HG03025 (cell line): Measurements from ENCODE around the gene POLDIP2.

Source experiments
- ATAC-seq: cut with Tn5 transposase; IDR thresholded peaks from one replicate; pipeline ENCODE4 v1.9.1; 2021; ENCODE audit warnings: mild to moderate bottlenecking, moderate library complexity; ENCODE audit not compliant: unreplicated experiment, low FRiP score

POLDIP2 gene

GRCh38 chr17:28390563-28390962, 33.2 kb upstream of the POLDIP2 start:
- ATAC-seq = no peak

DNA sequence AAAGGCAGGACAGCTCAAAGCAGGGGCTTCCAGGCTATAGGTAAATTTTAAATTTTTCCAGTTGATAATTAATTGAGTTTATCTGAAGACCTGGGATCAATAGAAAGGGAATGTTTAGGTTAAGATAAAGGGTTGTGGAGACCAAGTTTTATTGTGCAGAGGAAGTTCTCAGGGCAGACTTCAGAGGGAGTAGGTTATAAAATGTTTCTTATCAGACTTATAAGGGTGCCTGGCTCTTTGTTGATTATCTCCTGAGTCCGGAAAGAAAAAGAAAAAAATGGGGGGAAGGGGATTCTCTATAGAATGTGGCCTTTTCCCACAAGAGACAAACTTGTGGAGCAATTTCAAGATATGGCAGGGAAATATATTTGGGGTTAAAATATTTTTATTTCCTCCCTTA, 32.8 kb upstream of the POLDIP2 start:
- ATAC-seq = no peak

- ATAC-seq = no peak
Measured at GRCh38 chr17:28388106-28388505, 30.8 kb upstream of the POLDIP2 start.

- ATAC-seq = no peak
Measured at GRCh38 chr17:28386391-28386790, 29.1 kb upstream of the POLDIP2 start.

DNA sequence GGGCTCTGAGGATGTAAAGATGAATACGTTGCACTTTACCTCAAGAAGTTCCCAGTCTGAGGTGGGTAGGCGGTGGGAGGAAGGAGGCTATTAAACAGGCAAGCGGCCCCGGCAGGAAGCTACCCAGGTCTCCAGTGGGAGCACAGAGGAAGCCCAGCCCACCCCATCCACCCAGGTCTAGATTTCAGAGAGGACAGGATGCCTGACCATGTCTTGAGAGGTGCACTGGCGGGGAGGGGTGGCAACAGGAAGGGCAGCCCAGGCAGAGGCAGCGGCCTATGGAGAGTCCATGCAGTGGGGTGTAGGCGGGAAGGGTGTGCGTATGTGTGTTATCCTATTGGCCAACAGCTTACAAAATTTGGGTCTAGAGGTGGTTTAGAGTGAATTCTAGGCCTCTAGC, 28.1 kb upstream of the POLDIP2 start:
- ATAC-seq = no peak

GRCh38 chr17:28385037-28385400, 27.7 kb upstream of the POLDIP2 start:
- no peak for ATAC-seq

- ATAC-seq = no peak
Measured at GRCh38 chr17:28384281-28385036, 27.1 kb upstream of the POLDIP2 start.

DNA sequence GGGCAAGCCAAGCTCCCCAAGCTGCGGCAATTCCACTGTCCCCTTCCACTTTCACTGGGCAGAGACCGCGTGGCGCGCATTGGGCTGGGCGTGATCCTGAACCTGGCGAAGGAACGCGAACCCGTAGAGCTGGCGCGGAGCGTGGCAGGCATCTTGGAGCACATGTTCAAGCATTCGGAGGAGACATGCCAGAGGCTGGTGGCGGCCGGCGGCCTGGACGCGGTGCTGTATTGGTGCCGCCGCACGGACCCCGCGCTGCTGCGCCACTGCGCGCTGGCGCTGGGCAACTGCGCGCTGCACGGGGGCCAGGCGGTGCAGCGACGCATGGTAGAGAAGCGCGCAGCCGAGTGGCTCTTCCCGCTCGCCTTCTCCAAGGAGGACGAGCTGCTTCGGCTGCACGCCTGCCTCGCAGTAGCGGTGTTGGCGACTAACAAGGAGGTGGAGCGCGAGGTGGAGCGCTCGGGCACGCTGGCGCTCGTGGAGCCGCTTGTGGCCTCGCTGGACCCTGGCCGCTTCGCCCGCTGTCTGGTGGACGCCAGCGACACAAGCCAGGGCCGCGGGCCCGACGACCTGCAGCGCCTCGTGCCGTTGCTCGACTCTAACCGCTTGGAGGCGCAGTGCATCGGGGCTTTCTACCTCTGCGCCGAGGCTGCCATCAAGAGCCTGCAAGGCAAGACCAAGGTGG, 24.0 kb upstream of the POLDIP2 start:
- ATAC-seq = no peak

DNA sequence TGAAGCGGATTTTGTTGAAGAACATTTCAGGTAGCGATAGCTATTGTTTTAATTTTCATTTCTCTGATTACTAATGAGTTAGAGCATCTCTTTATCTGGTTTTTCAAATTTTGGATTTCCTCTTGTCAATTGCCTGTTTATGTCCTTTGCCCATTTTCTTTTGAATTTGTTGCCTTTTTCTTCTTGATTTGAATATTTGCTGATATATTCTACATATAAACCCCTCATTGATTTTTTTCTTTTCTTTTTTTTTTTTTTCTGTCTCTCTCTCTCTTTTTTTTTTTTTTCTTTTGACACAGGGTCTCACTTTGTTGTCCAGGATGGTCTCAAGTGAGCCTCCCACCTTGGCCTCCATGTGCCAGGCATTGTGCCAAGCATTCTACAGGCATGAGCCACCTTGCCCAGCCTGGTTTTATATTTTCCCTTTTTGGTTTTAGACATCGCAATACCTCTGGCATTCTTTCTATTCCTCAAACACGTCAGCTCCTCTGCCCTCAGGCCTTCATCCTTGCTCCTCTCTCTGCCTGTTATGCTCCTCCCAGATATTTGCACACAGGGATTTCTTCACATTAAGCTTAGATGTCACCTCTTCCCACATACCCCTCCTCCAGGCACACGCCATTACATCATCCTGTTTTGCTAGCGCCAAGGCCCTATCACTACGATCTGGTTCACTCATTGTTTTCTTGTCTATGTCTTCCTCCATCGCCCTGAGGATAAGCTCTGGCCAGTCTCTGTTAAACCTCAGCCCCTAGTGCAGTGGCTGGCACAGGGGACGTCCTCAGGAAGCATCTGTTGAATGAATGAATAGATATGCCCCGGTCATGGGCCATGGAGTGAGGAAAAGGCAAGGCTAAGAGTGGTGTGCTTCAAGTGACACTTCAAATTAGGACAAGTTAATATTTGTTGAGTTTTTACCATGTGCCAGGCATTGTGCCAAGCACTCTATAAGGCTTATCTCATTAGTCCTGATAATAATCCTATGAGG, 22.8 kb upstream of the POLDIP2 start:
- ATAC-seq = no peak

- no peak for ATAC-seq
Measured at GRCh38 chr17:28372945-28373274, 15.6 kb upstream of the POLDIP2 start.

- ATAC-seq = peak; percentile 10
Measured at GRCh38 chr17:28372203-28372944, 15.0 kb upstream of the POLDIP2 start.

DNA sequence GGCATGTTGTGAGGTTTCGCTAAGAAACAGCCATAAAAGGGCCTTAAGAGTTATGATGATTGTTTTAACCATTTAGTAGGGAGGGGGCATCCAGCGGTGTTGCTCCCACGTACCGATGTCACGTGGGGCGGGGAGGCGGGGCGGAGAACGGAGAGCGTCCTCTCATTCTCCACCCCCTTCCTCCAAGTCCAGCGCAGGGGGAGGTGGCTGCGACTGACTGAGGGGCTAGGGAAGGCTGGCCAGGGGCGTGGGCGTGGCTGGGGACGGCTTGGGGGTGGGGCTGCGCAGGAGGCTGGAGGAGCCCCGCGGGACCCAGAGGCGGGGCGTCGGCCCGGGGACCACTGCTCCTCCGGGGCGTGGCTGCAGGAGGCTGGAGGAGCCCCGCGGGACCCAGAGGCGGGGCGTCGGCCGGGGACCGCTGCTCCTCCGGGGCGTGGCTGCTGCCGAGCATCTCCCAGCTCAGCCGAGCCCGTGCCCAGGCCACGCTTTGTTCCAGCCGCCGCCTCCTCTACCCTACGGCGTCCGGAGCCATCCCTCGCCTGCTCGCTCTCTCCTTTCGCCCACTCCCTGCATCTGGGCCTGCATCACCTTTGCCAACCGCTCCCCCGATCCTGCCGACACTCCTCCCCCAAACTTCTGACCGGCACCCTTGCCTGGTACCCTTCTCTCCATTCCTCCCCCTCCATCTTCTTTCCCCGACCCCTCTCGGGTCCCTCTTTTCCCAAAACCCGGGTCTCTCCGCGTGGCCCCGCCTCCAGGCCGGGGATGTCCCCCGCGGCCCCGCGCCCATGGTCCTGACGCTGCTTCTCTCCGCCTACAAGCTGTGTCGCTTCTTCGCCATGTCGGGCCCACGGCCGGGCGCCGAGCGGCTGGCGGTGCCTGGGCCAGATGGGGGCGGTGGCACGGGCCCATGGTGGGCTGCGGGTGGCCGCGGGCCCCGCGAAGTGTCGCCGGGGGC, 14.2 kb upstream of the POLDIP2 start, which contains the start of gene SARM1:
Gene SARM1 (plus strand): TSS at position 450 of the 958 bp plus-strand sequence. CDS start 339 bp downstream, at position 789.
- ATAC-seq = peak; percentile 64

- no peak for ATAC-seq
Measured at GRCh38 chr17:28370744-28371103, 13.4 kb upstream of the POLDIP2 start.

DNA sequence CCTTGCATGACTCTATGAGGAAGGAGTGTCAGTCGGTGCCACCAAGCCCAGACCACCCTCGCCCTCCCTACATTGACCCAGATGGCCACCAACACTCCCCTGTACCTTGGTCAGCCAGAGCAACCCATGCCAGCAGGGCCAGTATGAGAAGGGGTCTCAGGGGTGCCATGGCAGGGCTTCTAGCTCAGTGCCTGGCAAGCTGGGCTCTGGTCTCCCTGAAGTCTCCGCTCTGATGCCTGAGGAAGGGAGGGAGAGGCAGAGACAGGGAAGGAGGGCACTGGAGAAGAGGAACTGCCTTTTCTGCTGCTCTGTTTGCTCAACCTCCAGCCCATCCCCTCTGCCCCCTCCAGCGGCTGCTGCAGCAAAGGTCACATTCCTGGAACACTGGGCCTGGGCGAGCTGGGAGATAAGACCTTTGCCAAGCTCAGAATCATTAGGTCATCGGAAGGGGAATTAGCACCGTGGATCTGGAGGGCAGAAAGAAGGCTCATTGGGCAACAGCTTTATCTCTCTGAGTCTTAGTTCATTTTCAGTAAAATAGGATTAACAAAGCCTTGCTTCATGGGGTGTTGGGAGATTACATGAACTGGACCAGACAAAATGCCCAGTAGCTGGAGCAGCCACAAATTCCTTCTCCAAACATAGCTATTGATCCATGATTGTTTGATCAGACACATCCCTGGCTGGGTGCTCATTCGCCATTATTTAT, 12.9 kb upstream of the POLDIP2 start, which contains the start of gene VTN:
Gene VTN (minus strand): TSS at position 273 of the 709 bp plus-strand sequence. CDS start 104 bp downstream, at position 169.
- ATAC-seq = no peak

GRCh38 chr17:28369684-28370034, 12.3 kb upstream of the POLDIP2 start:
- no peak for ATAC-seq

DNA sequence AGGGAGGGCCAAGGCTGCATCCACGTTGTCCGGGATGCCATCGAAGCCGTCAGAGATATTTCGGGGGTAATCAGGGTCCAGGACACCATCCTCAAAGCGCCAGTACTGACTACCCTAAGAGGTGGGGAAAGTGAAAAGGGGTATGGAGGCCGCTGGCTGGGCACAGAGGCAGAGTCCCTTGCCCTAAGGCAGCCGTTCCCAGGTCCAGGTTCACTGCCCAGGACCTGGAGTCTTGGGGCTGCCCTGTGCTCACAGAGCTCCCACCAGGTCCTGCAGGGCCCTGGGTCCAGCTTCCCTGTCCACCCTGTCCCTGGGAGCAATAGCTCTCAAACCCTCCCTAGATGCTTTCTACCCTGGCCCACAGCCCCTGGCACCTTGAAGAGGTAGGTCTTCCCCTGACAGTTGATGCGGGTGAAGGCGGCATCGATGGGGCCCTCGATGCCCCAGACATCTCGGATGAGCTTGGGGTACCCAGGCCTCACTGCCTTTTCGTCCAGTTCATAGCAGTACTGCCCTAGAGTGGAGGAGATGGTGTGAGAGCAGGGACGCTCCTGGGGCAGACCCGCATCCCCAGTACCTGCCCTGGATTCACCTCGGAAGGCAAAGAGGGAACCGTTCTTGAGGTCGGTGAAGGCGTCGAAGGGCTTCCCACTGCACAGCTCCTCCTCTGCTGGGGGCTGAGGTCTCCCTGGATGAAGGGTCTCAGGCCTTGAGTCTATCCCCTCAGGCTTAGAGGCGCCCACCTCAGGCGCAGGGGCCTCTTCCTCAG, 11.8 kb upstream of the POLDIP2 start:
- ATAC-seq = no peak

GRCh38 chr17:28368306-28368831, 11.0 kb upstream of the POLDIP2 start:
- no peak for ATAC-seq
